Measurements from ENCODE around the gene ARHGEF39. TPM values are rescaled to one million over a fixed set of nuclear protein-coding genes. Genes with fewer than 3 reads are reported as not detected.

The ARHGEF39 gene
- total RNA-seq, 1 donor: 0.36 TPM

GRCh38 chr9:35636135-35636876, 28.7 kb downstream of the ARHGEF39 start:
- no peak overlapping the region for H3K4me2 ChIP-seq (ENCODE audit: insufficient read depth, low read length)
- no peak overlapping the region for H3K4me3 ChIP-seq (ENCODE audit: insufficient read depth, low read length)
- TF ChIP-seq, protein P1, sequence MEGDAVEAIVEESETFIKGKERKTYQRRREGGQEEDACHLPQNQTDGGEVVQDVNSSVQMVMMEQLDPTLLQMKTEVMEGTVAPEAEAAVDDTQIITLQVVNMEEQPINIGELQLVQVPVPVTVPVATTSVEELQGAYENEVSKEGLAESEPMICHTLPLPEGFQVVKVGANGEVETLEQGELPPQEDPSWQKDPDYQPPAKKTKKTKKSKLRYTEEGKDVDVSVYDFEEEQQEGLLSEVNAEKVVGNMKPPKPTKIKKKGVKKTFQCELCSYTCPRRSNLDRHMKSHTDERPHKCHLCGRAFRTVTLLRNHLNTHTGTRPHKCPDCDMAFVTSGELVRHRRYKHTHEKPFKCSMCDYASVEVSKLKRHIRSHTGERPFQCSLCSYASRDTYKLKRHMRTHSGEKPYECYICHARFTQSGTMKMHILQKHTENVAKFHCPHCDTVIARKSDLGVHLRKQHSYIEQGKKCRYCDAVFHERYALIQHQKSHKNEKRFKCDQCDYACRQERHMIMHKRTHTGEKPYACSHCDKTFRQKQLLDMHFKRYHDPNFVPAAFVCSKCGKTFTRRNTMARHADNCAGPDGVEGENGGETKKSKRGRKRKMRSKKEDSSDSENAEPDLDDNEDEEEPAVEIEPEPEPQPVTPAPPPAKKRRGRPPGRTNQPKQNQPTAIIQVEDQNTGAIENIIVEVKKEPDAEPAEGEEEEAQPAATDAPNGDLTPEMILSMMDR (IDR thresholded peaks at IDR 0.05; ENCODE audit: extremely low read depth, low read depth, low read length): no peak
- no peaks in the 10 kb centered on the region for H3K9me3 ChIP-seq (ENCODE audit: low read depth, low read length)
- no peak for DNase-seq (ENCODE audit: insufficient read length, low spot score, missing footprints)
- no peaks in the 10 kb centered on the region for H3K79me2 ChIP-seq (ENCODE audit: insufficient read depth, low read length)
- no peak overlapping the region for H3K27ac ChIP-seq (ENCODE audit: low read depth, low read length)
- H2AFZ ChIP-seq (ENCODE audit: low read length): no peak overlapping the region
- H3K36me3 ChIP-seq (ENCODE audit: insufficient read depth, low read length): no peaks in the 10 kb centered on the region
- H3K4me1 ChIP-seq (ENCODE audit: insufficient read depth, low read length): peaks cover 12% of the 10 kb centered on the region
- no peaks in the 10 kb centered on the region for H4K20me1 ChIP-seq (ENCODE audit: insufficient read depth, low read length)
- no peaks in the 10 kb centered on the region for H3K27me3 ChIP-seq (ENCODE audit: insufficient read depth, low read length)

DNA sequence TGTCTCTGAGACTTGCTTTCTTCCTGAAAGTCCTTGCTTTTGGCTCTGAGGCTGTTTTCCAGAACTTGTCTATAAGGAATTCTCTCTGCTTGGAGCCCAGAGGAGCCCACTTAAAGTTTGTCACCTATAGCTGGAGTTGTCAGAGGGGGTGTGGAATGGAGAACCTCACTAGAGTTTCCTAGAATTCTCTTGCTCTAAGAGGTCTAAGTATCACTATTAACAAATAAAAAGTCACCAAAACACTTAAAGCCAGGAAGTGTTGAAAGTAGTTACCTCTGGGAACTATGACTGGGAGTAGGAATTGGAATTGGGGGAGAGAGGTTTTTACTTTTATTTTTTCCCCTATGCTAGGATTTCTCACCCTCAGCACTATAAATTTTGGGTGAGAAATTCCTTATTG, 29.3 kb downstream of the ARHGEF39 start:
- H3K4me1 ChIP-seq (ENCODE audit: insufficient read depth, low read length): peaks cover 12% of the 10 kb centered on the region
- TF ChIP-seq, protein P1 (IDR thresholded peaks at IDR 0.05; ENCODE audit: extremely low read depth, low read depth, low read length): no peak
- H3K27ac ChIP-seq (ENCODE audit: low read depth, low read length): no peak overlapping the region
- H3K9me3 ChIP-seq (ENCODE audit: low read depth, low read length): no peaks in the 10 kb centered on the region
- no peak for DNase-seq (ENCODE audit: insufficient read length, low spot score, missing footprints)
- no peak overlapping the region for H3K4me3 ChIP-seq (ENCODE audit: insufficient read depth, low read length)
- no peaks in the 10 kb centered on the region for H4K20me1 ChIP-seq (ENCODE audit: insufficient read depth, low read length)
- no peak overlapping the region for H3K4me2 ChIP-seq (ENCODE audit: insufficient read depth, low read length)
- no peaks in the 10 kb centered on the region for H3K79me2 ChIP-seq (ENCODE audit: insufficient read depth, low read length)
- H3K27me3 ChIP-seq (ENCODE audit: insufficient read depth, low read length): no peaks in the 10 kb centered on the region
- peak overlapping the region; percentile 51 for H2AFZ ChIP-seq (ENCODE audit: low read length)
- no peaks in the 10 kb centered on the region for H3K36me3 ChIP-seq (ENCODE audit: insufficient read depth, low read length)

DNA sequence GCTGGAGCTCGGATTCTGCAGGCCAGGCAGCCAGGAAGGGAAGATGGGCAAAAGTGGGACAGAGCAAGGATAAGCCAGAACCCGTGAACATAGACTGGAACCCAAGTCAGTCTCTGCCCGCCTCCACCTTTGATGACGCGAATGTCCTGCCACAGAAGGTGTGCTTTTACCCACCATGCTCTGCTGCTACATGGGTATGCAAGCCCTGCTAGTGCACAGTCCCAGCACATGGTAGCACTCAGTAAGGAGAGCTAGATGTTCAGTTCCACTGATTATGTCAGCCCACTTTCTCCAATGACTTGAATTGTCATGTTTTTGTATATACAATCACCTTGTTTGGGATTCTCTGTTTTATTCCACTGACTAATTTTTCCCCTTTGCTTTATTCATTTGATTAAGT, 35.4 kb downstream of the ARHGEF39 start:
- no peak overlapping the region for H3K27ac ChIP-seq (ENCODE audit: low read depth, low read length)
- TF ChIP-seq, protein P1 (IDR thresholded peaks at IDR 0.05; ENCODE audit: extremely low read depth, low read depth, low read length): no peak

DNA sequence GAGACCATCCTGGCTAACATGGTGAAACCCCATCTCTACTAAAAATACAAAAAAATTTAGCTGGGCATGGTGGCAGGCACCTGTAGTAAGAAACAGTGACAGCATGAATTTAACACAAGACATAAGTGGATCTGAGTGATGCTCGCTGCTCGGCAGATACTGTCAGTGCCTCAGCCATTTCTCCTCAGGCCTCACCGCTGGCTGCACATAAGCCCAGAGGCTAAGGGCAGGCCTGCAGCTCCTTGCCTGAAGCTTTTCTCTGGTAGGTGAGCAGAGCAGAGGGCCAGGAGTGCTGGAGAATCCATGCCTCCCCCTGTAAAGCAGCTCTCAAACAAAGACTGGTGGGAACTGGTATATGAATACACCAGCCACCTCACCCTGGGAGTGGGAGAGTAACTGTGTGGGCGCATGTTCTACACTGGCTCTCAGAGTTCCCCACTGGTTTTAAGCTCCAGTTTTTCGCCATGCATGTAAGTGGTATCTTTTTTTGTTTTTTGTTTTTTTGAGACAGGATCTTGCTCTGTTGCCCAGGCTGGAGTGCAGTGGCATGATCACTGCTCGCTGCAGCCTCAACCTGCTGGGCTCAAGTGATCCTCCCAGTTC, 36.5 kb downstream of the ARHGEF39 start:
- H3K27me3 ChIP-seq (ENCODE audit: insufficient read depth, low read length): no peaks in the 10 kb centered on the region
- no peaks in the 10 kb centered on the region for H4K20me1 ChIP-seq (ENCODE audit: insufficient read depth, low read length)
- H3K79me2 ChIP-seq (ENCODE audit: insufficient read depth, low read length): no peaks in the 10 kb centered on the region
- H3K27ac ChIP-seq (ENCODE audit: low read depth, low read length): no peak overlapping the region
- H3K4me2 ChIP-seq (ENCODE audit: insufficient read depth, low read length): no peak overlapping the region
- DNase-seq (ENCODE audit: insufficient read length, low spot score, missing footprints): no peak
- H3K36me3 ChIP-seq (ENCODE audit: insufficient read depth, low read length): no peaks in the 10 kb centered on the region
- no peak overlapping the region for H2AFZ ChIP-seq (ENCODE audit: low read length)
- no peak overlapping the region for H3K4me3 ChIP-seq (ENCODE audit: insufficient read depth, low read length)
- no peaks in the 10 kb centered on the region for H3K9me3 ChIP-seq (ENCODE audit: low read depth, low read length)
- no peaks in the 10 kb centered on the region for H3K4me1 ChIP-seq (ENCODE audit: insufficient read depth, low read length)
- TF ChIP-seq, protein P1 (IDR thresholded peaks at IDR 0.05; ENCODE audit: extremely low read depth, low read depth, low read length): no peak

More for the DNA sequence above, 35.4 kb downstream of the ARHGEF39 start:
- Histone ChIP-seq H3K27me3 (ENCODE audit: insufficient read depth, low read length) (no peaks in the 10 kb centered on the region), H3K4me1 (ENCODE audit: insufficient read depth, low read length) (no peaks in the 10 kb centered on the region), H3K79me2 (ENCODE audit: insufficient read depth, low read length) (no peaks in the 10 kb centered on the region), H3K4me2 (ENCODE audit: insufficient read depth, low read length) (no peak overlapping the region), H2AFZ (ENCODE audit: low read length) (no peak overlapping the region), H3K36me3 (ENCODE audit: insufficient read depth, low read length) (no peaks in the 10 kb centered on the region), H3K9me3 (ENCODE audit: low read depth, low read length) (no peaks in the 10 kb centered on the region), H3K4me3 (ENCODE audit: insufficient read depth, low read length) (no peak overlapping the region), H4K20me1 (ENCODE audit: insufficient read depth, low read length) (no peaks in the 10 kb centered on the region)
- DNase-seq (ENCODE audit: insufficient read length, low spot score, missing footprints): no peak
